Right renal pelvis (tissue), 4 donors: ENCODE data around the gene FNDC7. TPM values are rescaled to one million over a fixed set of nuclear protein-coding genes. Genes with fewer than 3 reads are reported as not detected.
"Not testable (repeated sequence)": the region's sequence is repeated elsewhere in the genome, so short reads cannot be mapped to it uniquely, and the experiment has no call there.

Source experiments
- DNase-seq, 4 donors: peaks; one replicate each; pipeline ENCODE4 v3.0.0-alpha.2; 2013; ENCODE audit warnings: low read depth in 4 of 4, low spot score in 3 of 4, missing footprints in 1 of 4
- polyA plus RNA-seq, 4 donors: library from polyadenylated mRNA; unstranded; fragments of 120-200 nt; gene quantifications; one replicate each; pipeline ENCODE4 v1.2.1, GENCODE V29; 2013; ENCODE audit not compliant: insufficient read length in 4 of 4

FNDC7 gene
- polyA plus RNA-seq, 4 donors = 0.06 TPM; not detected in 3

GRCh38 chr1:108695535-108695934 is 17.2 kb upstream of the FNDC7 start:
- DNase-seq = no peak

- DNase-seq = no peak
These were observed 13.1 kb upstream of the FNDC7 start for GRCh38 chr1:108699375-108700332.

- no peak for DNase-seq
These were observed 11.4 kb upstream of the FNDC7 start for GRCh38 chr1:108701176-108701849.

GRCh38 chr1:108702109-108702508 is 10.6 kb upstream of the FNDC7 start:
- not testable (repeated sequence) for DNase-seq

GRCh38 chr1:108703939-108704338 is 8.8 kb upstream of the FNDC7 start:
- no peak for DNase-seq

- no peak for DNase-seq
These were observed 8.2 kb upstream of the FNDC7 start for GRCh38 chr1:108704496-108704895.

GRCh38 chr1:108706643-108707042 is 6.1 kb upstream of the FNDC7 start:
- no peak for DNase-seq

- DNase-seq = no peak
These were observed 3.7 kb upstream of the FNDC7 start for GRCh38 chr1:108708691-108709660.

GRCh38 chr1:108715932-108716331 is 3.2 kb downstream of the FNDC7 start:
- DNase-seq = no peak

GRCh38 chr1:108716437-108717230 is 3.9 kb downstream of the FNDC7 start:
- DNase-seq = no peak

- no peak for DNase-seq
These were observed 5.1 kb downstream of the FNDC7 start for GRCh38 chr1:108717774-108718316.

- DNase-seq = no peak
These were observed 6.4 kb downstream of the FNDC7 start for GRCh38 chr1:108718927-108719655.

GRCh38 chr1:108719656-108720435 is 7.1 kb downstream of the FNDC7 start:
- DNase-seq = no peak

GRCh38 chr1:108722292-108722691 is 9.6 kb downstream of the FNDC7 start:
- no peak for DNase-seq

GRCh38 chr1:108725906-108726305 is 13.2 kb downstream of the FNDC7 start:
- no peak for DNase-seq

- no peak for DNase-seq
These were observed 15.7 kb downstream of the FNDC7 start for GRCh38 chr1:108728327-108728923.

- no peak for DNase-seq
These were observed 16.8 kb downstream of the FNDC7 start for GRCh38 chr1:108729481-108729880.

GRCh38 chr1:108732398-108732797 is 19.7 kb downstream of the FNDC7 start:
- no peak for DNase-seq
